HCT116 (cell line): Measurements from ENCODE around the gene CMIP. TPM values are rescaled to one million over a fixed set of nuclear protein-coding genes. Genes with fewer than 3 reads are reported as not detected.

Experiments
- ATAC-seq: fragments of 200-7000 bp; cut with Tn5 transposase; 2 replicates; pipeline ENCODE4 v1.9.1; 2020; ENCODE audit warnings: mild to moderate bottlenecking, moderate library complexity
- BruUV-seq: library from RNA; stranded (reverse); fragments of 400-500 nt; replicated peaks from 2 replicates; lab custom pipeline; 2021; lab: Mats Ljungman, UMichigan
- CTCF ChIA-PET: fragments of 300-600 bp; sonication (Branson Sonifier 250); formaldehyde crosslinking; loops from one replicate; lab custom pipeline; 2021; ENCODE audit warnings: antibody characterized with exemption; lab: Charles Lee
- POLR2A ChIA-PET: fragments of 300-600, 350-600 bp; sonication (Branson Sonifier 250); formaldehyde crosslinking; loops from one replicate; lab custom pipeline; 2021; ENCODE audit warnings: antibody characterized with exemption; lab: Charles Lee
- RAD21 ChIA-PET, 2 experiments: fragments of 300-600 bp; sonication (Branson Sonifier 250); formaldehyde crosslinking; loops; one replicate each; lab custom pipeline; 2023; ENCODE audit warnings: low total read pairs in 2 of 2; ENCODE audit not compliant: uncharacterized antibody in 2 of 2, unreplicated experiment in 2 of 2, low non-redundant PET in 1 of 2; lab: Charles Lee
- DNase-seq: peaks from one replicate; pipeline ENCODE4 v3.0.0-alpha.2; 2010; ENCODE audit warnings: low read depth, low spot score
- H2AFZ ChIP-seq: fragments of 200-600 bp; shearing (Covaris generic), sonication (generic); 2 replicates; pipeline ENCODE4 v1.6.1; 2017; ENCODE audit warnings: low read depth, mixed run types, mixed read lengths, antibody characterized with exemption, low read length; ENCODE audit not compliant: poor library complexity, severe bottlenecking
- H3K27ac ChIP-seq: 2 replicates; pipeline ENCODE4 v1.5.1; 2012; ENCODE audit warnings: low read depth, low read length
- H3K27me3 ChIP-seq: fragments of 200-600 bp; sonication (generic); 2 replicates; pipeline ENCODE4 v1.6.1; 2016; ENCODE audit warnings: mixed run types, low read length, mixed read lengths; ENCODE audit not compliant: insufficient read depth
- H3K36me3 ChIP-seq, 2 experiments: fragments of 200-500 bp in 1 of 2; fragments of 200-600 bp in 1 of 2; sonication (Bioruptor generic) in 1 of 2; sonication (generic) in 1 of 2; 2 replicates each; pipeline versions ENCODE4 v1.5.1 to v1.6.1; 2014 to 2016; ENCODE audit warnings: low read length in 2 of 2, inconsistent platforms in 1 of 2, mixed read lengths in 1 of 2, mixed run types in 1 of 2; ENCODE audit not compliant: insufficient read depth in 2 of 2, control insufficient read depth in 1 of 2
- H3K4me1 ChIP-seq, 2 experiments: fragments of 200-600 bp in 1 of 2; sonication (generic) in 1 of 2; 2 replicates each; pipeline versions ENCODE4 v1.5.1 to v1.6.1; 2012 to 2017; ENCODE audit warnings: low read length in 2 of 2, inconsistent platforms in 1 of 2, mild to moderate bottlenecking in 1 of 2, mixed read lengths in 1 of 2, mixed run types in 1 of 2, moderate library complexity in 1 of 2; ENCODE audit not compliant: insufficient read depth in 2 of 2, control insufficient read depth in 1 of 2
- H3K4me2 ChIP-seq: fragments of 200-600 bp; sonication (generic); 2 replicates; pipeline ENCODE4 v1.6.1; 2017; ENCODE audit warnings: mixed run types, low read length, mixed read lengths
- H3K4me3 ChIP-seq, 2 experiments: fragments of 200-600 bp in 1 of 2; sonication (generic) in 1 of 2; replicated peaks in 1 of 2; 2 replicates each; pipeline ENCODE4 v1.5.1; 2011 to 2016; ENCODE audit warnings: low read length in 2 of 2, control low read depth in 1 of 2, low read depth in 1 of 2, mild to moderate bottlenecking in 1 of 2, mixed read lengths in 1 of 2, mixed run types in 1 of 2
- H3K79me2 ChIP-seq: fragments of 200-600 bp; sonication (generic); 2 replicates; pipeline ENCODE4 v1.6.1; 2017; ENCODE audit warnings: mild to moderate bottlenecking, mixed run types, low read length, moderate library complexity, mixed read lengths; ENCODE audit not compliant: insufficient read depth
- H3K9ac ChIP-seq: fragments of 200-600 bp; sonication (generic); 2 replicates; pipeline ENCODE4 v1.6.1; 2016; ENCODE audit warnings: low read length, mixed read lengths
- H3K9me2 ChIP-seq: fragments of 200-600 bp; sonication (generic), shearing (Covaris generic); 2 replicates; pipeline ENCODE4 v1.6.1; 2017; ENCODE audit warnings: mixed run types, mild to moderate bottlenecking, moderate library complexity; ENCODE audit not compliant: insufficient read depth
- H3K9me3 ChIP-seq, 2 experiments: fragments of 200-500 bp in 1 of 2; fragments of 200-600 bp in 1 of 2; sonication (Bioruptor generic) in 1 of 2; sonication (generic) in 1 of 2; 2 replicates each; pipeline ENCODE4 v1.6.1; 2014 to 2017; ENCODE audit warnings: low read length in 2 of 2, mixed read lengths in 2 of 2, inconsistent platforms in 1 of 2, low read depth in 1 of 2, mild to moderate bottlenecking in 1 of 2, mixed run types in 1 of 2, moderate library complexity in 1 of 2; ENCODE audit not compliant: control insufficient read depth in 1 of 2, insufficient read depth in 1 of 2
- H4K20me1 ChIP-seq: fragments of 200-600 bp; sonication (generic), shearing (Covaris generic); 2 replicates; pipeline ENCODE4 v1.6.1; 2017; ENCODE audit warnings: mixed run types, mild to moderate bottlenecking, moderate library complexity; ENCODE audit not compliant: insufficient read depth
- ATF3 ChIP-seq: IDR thresholded peaks from 2 replicates; pipeline ENCODE4 v1.6.1; 2012
- CEBPB ChIP-seq: IDR thresholded peaks from 2 replicates; pipeline ENCODE4 v1.6.1; 2012; ENCODE audit warnings: low read depth
- ELF1 ChIP-seq: IDR thresholded peaks from 2 replicates; pipeline ENCODE4 v1.6.1; 2012; ENCODE audit warnings: low read depth, borderline replicate concordance
- FOSL1 ChIP-seq: IDR thresholded peaks from 2 replicates; pipeline ENCODE4 v1.6.1; 2012; ENCODE audit warnings: low read depth
- JUND ChIP-seq: IDR thresholded peaks from 2 replicates; pipeline ENCODE4 v1.6.1; 2012
- POLR2AphosphoS5 ChIP-seq: IDR thresholded peaks from 2 replicates; pipeline ENCODE4 v1.6.1; 2011; ENCODE audit warnings: mild to moderate bottlenecking, low read depth, low read length, moderate library complexity
- SP1 ChIP-seq: IDR thresholded peaks from 2 replicates; pipeline ENCODE4 v1.6.1; 2012; ENCODE audit warnings: low read depth
- SRF ChIP-seq: IDR thresholded peaks from 2 replicates; pipeline ENCODE4 v1.6.1; 2012; ENCODE audit warnings: low read depth
- intact Hi-C: fragments of 100-400 bp; cut with micrococcal nuclease; formaldehyde crosslinking; loops from 2 replicates; pipeline ENCODE4 v1.10.0; 2022
- total RNA-seq: library from RNA; stranded (reverse); gene quantifications from one replicate; pipeline ENCODE4 v1.2.1, GENCODE V29; 2021; ENCODE audit not compliant: unreplicated experiment
- TF ChIP-seq, protein P1 (sequence below): IDR thresholded peaks from 2 replicates; pipeline ENCODE4 v1.6.1; 2012; ENCODE audit warnings: low read depth
- TF ChIP-seq, protein P2 (sequence below): IDR thresholded peaks from 2 replicates; pipeline ENCODE4 v1.6.1; 2011; ENCODE audit warnings: mild to moderate bottlenecking, low read length, moderate library complexity; ENCODE audit not compliant: insufficient replicate concordance; ENCODE audit errors: extremely low read depth

The CMIP gene
- total RNA-seq, 1 experiment from 2014 or later = 64.6 TPM

DNA sequence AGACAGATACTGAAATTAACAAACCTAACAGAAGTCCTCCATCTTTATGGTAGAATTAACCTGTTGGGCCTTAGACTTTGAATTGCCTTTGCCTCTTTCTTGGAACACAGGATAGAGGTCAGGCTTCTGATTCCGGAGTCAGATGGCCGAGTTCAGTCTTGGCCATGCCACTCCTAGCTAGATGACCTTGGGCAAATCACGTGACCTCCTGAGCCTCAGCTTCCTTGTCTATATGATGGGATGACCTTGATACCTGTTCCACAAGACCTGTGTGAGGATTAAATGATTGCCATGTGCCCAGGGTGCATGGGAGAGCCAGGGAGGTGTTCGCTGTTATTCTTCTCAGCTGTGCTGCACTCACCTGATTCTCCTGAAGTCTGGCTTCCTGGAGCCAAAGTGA is 161.4 kb downstream of the CMIP start:
- ATAC-seq (no peak), DNase-seq (no peak)
- Histone ChIP-seq H3K36me3 (peaks cover 0 to 15% of the 10 kb centered on the region in 2 experiments; a peak in 3 of 4 replicates), H3K4me2 (no peak overlapping the region), H3K9me3 (no peaks in the 10 kb centered on the region), H4K20me1 (no peaks in the 10 kb centered on the region; the same call in 1 of the 2 replicates), H2AFZ (no peak overlapping the region), H3K27me3 (no peaks in the 10 kb centered on the region), H3K9me2 (no peaks in the 10 kb centered on the region), H3K79me2 (peaks cover 59% of the 10 kb centered on the region), H3K4me1 (peaks cover 19 to 52% of the 10 kb centered on the region in 2 experiments), H3K27ac (no peak overlapping the region), H3K9ac (no peak overlapping the region), H3K4me3 (no peak overlapping the region)
- RAD21 ChIA-PET = no interaction called here
- intact Hi-C loops = no loop called here
- CTCF ChIA-PET = no interaction called here
- POLR2A ChIA-PET = no interaction called here
- TF ChIP-seq FOSL1 = no peak
- TF ChIP-seq ATF3 = no peak
- TF ChIP-seq SP1 = no peak
- no peak for TF ChIP-seq ELF1
- no peak for TF ChIP-seq POLR2AphosphoS5
- TF ChIP-seq, protein P1, sequence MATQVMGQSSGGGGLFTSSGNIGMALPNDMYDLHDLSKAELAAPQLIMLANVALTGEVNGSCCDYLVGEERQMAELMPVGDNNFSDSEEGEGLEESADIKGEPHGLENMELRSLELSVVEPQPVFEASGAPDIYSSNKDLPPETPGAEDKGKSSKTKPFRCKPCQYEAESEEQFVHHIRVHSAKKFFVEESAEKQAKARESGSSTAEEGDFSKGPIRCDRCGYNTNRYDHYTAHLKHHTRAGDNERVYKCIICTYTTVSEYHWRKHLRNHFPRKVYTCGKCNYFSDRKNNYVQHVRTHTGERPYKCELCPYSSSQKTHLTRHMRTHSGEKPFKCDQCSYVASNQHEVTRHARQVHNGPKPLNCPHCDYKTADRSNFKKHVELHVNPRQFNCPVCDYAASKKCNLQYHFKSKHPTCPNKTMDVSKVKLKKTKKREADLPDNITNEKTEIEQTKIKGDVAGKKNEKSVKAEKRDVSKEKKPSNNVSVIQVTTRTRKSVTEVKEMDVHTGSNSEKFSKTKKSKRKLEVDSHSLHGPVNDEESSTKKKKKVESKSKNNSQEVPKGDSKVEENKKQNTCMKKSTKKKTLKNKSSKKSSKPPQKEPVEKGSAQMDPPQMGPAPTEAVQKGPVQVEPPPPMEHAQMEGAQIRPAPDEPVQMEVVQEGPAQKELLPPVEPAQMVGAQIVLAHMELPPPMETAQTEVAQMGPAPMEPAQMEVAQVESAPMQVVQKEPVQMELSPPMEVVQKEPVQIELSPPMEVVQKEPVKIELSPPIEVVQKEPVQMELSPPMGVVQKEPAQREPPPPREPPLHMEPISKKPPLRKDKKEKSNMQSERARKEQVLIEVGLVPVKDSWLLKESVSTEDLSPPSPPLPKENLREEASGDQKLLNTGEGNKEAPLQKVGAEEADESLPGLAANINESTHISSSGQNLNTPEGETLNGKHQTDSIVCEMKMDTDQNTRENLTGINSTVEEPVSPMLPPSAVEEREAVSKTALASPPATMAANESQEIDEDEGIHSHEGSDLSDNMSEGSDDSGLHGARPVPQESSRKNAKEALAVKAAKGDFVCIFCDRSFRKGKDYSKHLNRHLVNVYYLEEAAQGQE = no peak
- no peak for TF ChIP-seq SRF
- TF ChIP-seq, protein P2, sequence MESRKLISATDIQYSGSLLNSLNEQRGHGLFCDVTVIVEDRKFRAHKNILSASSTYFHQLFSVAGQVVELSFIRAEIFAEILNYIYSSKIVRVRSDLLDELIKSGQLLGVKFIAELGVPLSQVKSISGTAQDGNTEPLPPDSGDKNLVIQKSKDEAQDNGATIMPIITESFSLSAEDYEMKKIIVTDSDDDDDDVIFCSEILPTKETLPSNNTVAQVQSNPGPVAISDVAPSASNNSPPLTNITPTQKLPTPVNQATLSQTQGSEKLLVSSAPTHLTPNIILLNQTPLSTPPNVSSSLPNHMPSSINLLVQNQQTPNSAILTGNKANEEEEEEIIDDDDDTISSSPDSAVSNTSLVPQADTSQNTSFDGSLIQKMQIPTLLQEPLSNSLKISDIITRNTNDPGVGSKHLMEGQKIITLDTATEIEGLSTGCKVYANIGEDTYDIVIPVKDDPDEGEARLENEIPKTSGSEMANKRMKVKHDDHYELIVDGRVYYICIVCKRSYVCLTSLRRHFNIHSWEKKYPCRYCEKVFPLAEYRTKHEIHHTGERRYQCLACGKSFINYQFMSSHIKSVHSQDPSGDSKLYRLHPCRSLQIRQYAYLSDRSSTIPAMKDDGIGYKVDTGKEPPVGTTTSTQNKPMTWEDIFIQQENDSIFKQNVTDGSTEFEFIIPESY = no peak
- no peak for TF ChIP-seq JUND
- no peak for TF ChIP-seq CEBPB
- BruUV-seq = no TSS peak
